Heart right ventricle (tissue), 16 donors: ENCODE measurements around the gene DHX30. TPM values are rescaled to one million over a fixed set of nuclear protein-coding genes. Genes with fewer than 3 reads are reported as not detected.
A peak's percentile ranks its signal among the peaks of the same experiment; 100 is the strongest.

Experiments
- ATAC-seq, 8 donors: fragments of 200-7000 bp; cut with Tn5 transposase; one replicate each; pipeline ENCODE4 v1.9.1; 2020; ENCODE audit warnings: mild to moderate bottlenecking in 8 of 8, moderate library complexity in 8 of 8, moderate number of reproducible peaks in 1 of 8
- DNase-seq, 2 donors: peaks; one replicate each; pipeline ENCODE4 v3.0.0-alpha.2; 2020
- H3K27ac ChIP-seq, 10 donors: fragments of 200-600 bp; sonication (generic) in 2 of 10; one replicate each; pipeline versions ENCODE4 v1.5.0 to v1.8.0; 2020 to 2022; ENCODE audit warnings: mild to moderate bottlenecking in 3 of 10
- H3K27me3 ChIP-seq, 7 donors: fragments of 200-600 bp; one replicate each; pipeline ENCODE4 v1.8.0; 2021 to 2022; ENCODE audit warnings: mild to moderate bottlenecking in 2 of 7
- H3K36me3 ChIP-seq, 9 donors: fragments of 200-600 bp; sonication (generic) in 1 of 9; one replicate each; pipeline versions ENCODE4 v1.5.0 to v1.8.0; 2020 to 2022; ENCODE audit warnings: mild to moderate bottlenecking in 2 of 9
- H3K4me1 ChIP-seq, 9 donors: fragments of 200-600 bp; sonication (generic) in 1 of 9; one replicate each; pipeline versions ENCODE4 v1.5.0 to v1.8.0; 2020 to 2022; ENCODE audit warnings: mild to moderate bottlenecking in 4 of 9
- H3K4me3 ChIP-seq, 10 donors: fragments of 200-600 bp; sonication (generic) in 2 of 10; one replicate each; pipeline versions ENCODE4 v1.5.0 to v1.8.0; 2020 to 2022; ENCODE audit warnings: mild to moderate bottlenecking in 7 of 10, moderate library complexity in 2 of 10
- H3K9me3 ChIP-seq, 11 donors: fragments of 200-600 bp in 10 of 11; sonication (generic) in 2 of 11; one replicate each; pipeline versions ENCODE4 v1.5.0 to v1.8.0; 2013 to 2022; ENCODE audit warnings: mild to moderate bottlenecking in 2 of 11, control low read depth in 1 of 11, moderate library complexity in 1 of 11
- CTCF ChIP-seq, 9 donors: fragments of 200-600 bp; sonication (generic) in 2 of 9; IDR thresholded peaks; one replicate each; pipeline versions ENCODE4 v1.5.0 to v1.8.0; 2021 to 2022; ENCODE audit warnings: antibody characterized with exemption in 9 of 9, mild to moderate bottlenecking in 5 of 9, moderate library complexity in 1 of 9
- WGBS, 2 donors: extraction: QIAGEN DNeasy Blood & Tissue Kit; methylation state at CpG; one replicate each; pipeline ENCODE4 v1.1.7; 2013; ENCODE audit warnings: inconsistent platforms in 1 of 2; 5-methylcytosine and 5-hydroxymethylcytosine counted together
- intact Hi-C, 10 donors: fragments of 100-400 bp; cut with DNase I; formaldehyde crosslinking; loops; one replicate each; pipeline versions ENCODE4 v1.11.1 to v1.14.2; 2022
- polyA plus RNA-seq, 2 donors: library from polyadenylated mRNA; stranded (reverse); fragments of 200-250 nt; gene quantifications; one replicate each; pipeline ENCODE4 v1.2.3, GENCODE V29; 2013
- total RNA-seq, 10 donors: library from RNA; stranded (reverse); fragmentation: NEBNext Ultra II Directional in 3 of 10; extraction: Animal tissue kit (Norgen Biotek cat#: 25700) in 3 of 10; gene quantifications; one replicate each; pipeline versions ENCODE4 v1.2.1 to v1.2.4, GENCODE V29; 2021 to 2023
- donor health status: Arrhythmogenic right ventricular cardiomyopathy.
- donor health status: ischemic (EF 13 %, LVEDD 7.1; RV severe dilation, severe dysfunction).
- donor health status: healthy with polysubstance abuse.
- donor health status: DM: no; HTN: yes; CAD: no.
- donor health status: DM: no; HTN: no; CAD: no.
- donor health status: ischemic (EF 25% LVEDD 6.9; RV normal size, moderate dysfunction).
- donor health status: ischemic (EF 25% LVEDD 5.7; RV mildly dilated, moderate dysfunction).
- donor health status: healthy.
- donor health status: DM: yes; HTN: yes; CAD: no.
- donor health status: Ischemic cardiomyopathy.
- donor health status: ischemic (EF 35%, LVEDD 5.7; RV mildly dilated, moderate dysfunction).
- donor health status: nonischemic (EF 11% LVEDD 7.7; RV severe dilation, severe dysfunction).
- donor health status: DM: yes; HTN: yes; CAD: no.
- donor health status: PGD.
- donor health status: ischemic (EF 29% LVEDD 5.4; RV normal size, mild dysfunction).
- donor health status: nonischemic (EF 23%, LVEDD 6.1; RV moderate dilation, normal function).

DHX30 gene
- total and polyA plus RNA-seq, 12 donors, result 31.2 to 56.4 (median 44.5) TPM

- no peaks in the 10 kb centered on the region for H3K9me3 ChIP-seq
- H3K4me3 ChIP-seq, result no peak overlapping the region
- H3K27me3 ChIP-seq, result no peaks in the 10 kb centered on the region
- TF ChIP-seq CTCF (IDR thresholded peaks at IDR 0.05), result no peak
- intact Hi-C loops, result loop anchor here in 1 of 10 donors (10.0 kb wide), 1 partner anchor 287 kb away; no protein-coding TSS in a partner anchor
- ATAC-seq (peak in 3 of 8 donors; percentile 10 to 31 (median 19)), DNase-seq (no peak)
- H3K4me1 ChIP-seq, result peaks cover 0 to 24% (median 7%) of the 10 kb centered on the region in 9 donors
- WGBS, 2 donors, result 85% methylated on average over 8 of the region's 8 CpGs
- H3K27ac ChIP-seq, result no peak overlapping the region
- H3K36me3 ChIP-seq, result peaks cover 0 to 100% (median 87%) of the 10 kb centered on the region in 9 donors
Observed at GRCh38 chr3:47867451-47868044, 64.6 kb downstream of the DHX30 start.

DNA sequence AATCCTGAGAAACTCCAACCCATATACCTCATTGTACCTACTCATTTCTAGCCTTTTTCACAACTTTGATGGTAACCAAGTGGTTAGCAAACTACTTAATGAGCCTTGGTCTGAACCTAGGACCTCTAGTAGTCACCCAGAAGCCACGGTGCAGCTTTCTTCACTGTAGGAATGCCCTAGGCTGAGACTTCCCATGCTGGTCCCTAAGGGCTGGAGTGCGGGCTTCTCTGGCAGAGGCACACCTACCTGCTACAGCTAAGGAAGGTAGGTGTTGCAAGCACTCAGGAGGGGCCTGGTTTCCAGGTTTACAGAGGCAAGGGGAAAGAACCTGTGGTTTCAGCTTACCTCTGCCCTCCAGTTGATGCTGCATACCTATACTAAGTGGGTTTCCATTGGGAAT, 65.4 kb downstream of the DHX30 start:
- Histone ChIP-seq H3K36me3 (peaks cover 0 to 100% (median 79%) of the 10 kb centered on the region in 9 donors), H3K27ac (no peak overlapping the region), H3K27me3 (no peaks in the 10 kb centered on the region), H3K4me1 (peaks cover 0 to 31% (median 7%) of the 10 kb centered on the region in 9 donors), H3K4me3 (no peak overlapping the region), H3K9me3 (no peaks in the 10 kb centered on the region)
- TF ChIP-seq CTCF (IDR thresholded peaks at IDR 0.05), result no peak
- no peak for DNase-seq
- WGBS, 2 donors, result 96 to 100% methylated on average over 2 of the region's 2 CpGs
- intact Hi-C loops, result loop anchor here in 1 of 10 donors (10.0 kb wide), 1 partner anchor 286 kb away; no protein-coding TSS in a partner anchor
- ATAC-seq, result no peak

DNA sequence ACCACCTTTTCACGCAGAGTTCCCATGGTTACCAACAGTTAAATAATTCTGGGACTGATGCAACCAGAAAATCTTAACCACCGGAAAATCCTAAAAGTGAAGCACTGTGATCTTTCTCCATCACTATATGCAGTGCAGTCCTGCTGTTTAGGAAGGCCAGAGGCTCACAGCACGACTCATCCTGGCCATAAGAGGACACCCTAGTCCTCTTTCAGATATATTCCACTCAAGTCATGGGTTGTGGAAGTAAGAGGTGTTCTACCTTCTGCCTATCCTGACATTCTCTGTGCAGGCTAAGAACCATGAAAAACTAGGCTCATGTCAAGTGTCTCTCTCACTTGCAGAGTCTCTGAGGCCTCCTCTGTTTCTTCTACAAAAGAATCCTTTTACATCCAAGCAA, 67.2 kb downstream of the DHX30 start:
- H3K36me3 ChIP-seq, result peaks cover 0 to 100% (median 72%) of the 10 kb centered on the region in 9 donors
- TF ChIP-seq CTCF (IDR thresholded peaks at IDR 0.05), result no peak
- H3K27me3 ChIP-seq, result no peaks in the 10 kb centered on the region
- WGBS, 2 donors, result 88 to 97% methylated on average over 3 of the region's 3 CpGs
- no peak overlapping the region for H3K27ac ChIP-seq
- no peak overlapping the region for H3K4me3 ChIP-seq
- DNase-seq, result no peak
- peaks cover 0 to 49% (median 15%) of the 10 kb centered on the region in 9 donors for H3K4me1 ChIP-seq
- intact Hi-C loops, result no loop called here
- no peaks in the 10 kb centered on the region for H3K9me3 ChIP-seq
- no peak for ATAC-seq

DNA sequence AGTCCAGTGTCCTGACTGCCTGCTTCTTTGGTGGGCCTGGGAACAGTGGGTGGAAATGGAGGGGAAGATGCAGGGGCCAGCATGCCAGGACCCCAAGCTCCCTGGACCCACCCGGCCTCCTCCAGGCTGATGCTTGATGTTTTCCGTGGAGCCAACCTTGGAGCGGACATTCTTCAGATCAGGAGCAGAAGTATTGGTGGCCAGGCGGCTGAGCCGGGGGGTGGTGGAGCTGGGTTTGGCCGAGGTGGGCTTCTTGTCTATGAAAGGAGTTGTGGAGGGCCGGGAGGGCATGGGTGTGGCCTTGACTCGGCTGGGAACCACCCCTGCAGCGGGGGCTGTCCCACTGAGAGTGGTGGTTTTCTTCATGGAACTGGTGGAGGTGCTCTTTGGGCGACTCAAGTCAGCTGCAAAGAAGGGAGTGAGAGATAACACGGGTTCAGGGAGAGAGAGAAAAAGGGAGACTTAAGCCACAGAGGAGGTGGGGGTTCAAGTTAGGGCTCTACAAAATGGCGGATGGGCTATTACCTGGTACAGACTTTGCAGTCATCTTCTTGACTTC, 67.8 kb downstream of the DHX30 start:
- no peak for TF ChIP-seq CTCF (IDR thresholded peaks at IDR 0.05)
- 94 to 95% methylated on average over 12 of the region's 12 CpGs for WGBS, 2 donors
- H3K27ac ChIP-seq, result no peak overlapping the region
- H3K4me1 ChIP-seq, result peaks cover 0 to 55% (median 21%) of the 10 kb centered on the region in 9 donors
- DNase-seq, result no peak
- no peak overlapping the region for H3K4me3 ChIP-seq
- no peak for ATAC-seq
- H3K36me3 ChIP-seq, result peaks cover 0 to 100% (median 72%) of the 10 kb centered on the region in 9 donors
- intact Hi-C loops, result no loop called here
- H3K27me3 ChIP-seq, result no peaks in the 10 kb centered on the region
- no peaks in the 10 kb centered on the region for H3K9me3 ChIP-seq
